ENCODE data around the gene ZNF672. TPM values are rescaled to one million over a fixed set of nuclear protein-coding genes. Genes with fewer than 3 reads are reported as not detected.
"Not testable (repeated sequence)": the region's sequence is repeated elsewhere in the genome, so short reads cannot be mapped to it uniquely, and the experiment has no call there.

Gene ZNF672
- total and polyA plus RNA-seq, 4 experiments from 2014 or later = 12.4 to 42.8 (median 34.5) TPM

- no peaks in the 10 kb centered on the region for H3K36me3 Mint-ChIP-seq
- no peak overlapping the region for H3K4me3 Mint-ChIP-seq
- Histone ChIP-seq H3K36me3 (ENCODE audit: insufficient read depth, low read length) (no peaks in the 10 kb centered on the region), H3K4me1 (ENCODE audit: insufficient read depth, low read length) (no peaks in the 10 kb centered on the region), H3K4me3 (ENCODE audit: low read length in 2 of 2) (no peak overlapping the region), H3K9me3 (ENCODE audit: control insufficient read depth in 1 of 2, low read length in 2 of 2) (no peaks in the 10 kb centered on the region), H3K27ac (ENCODE audit: low read depth, low read length) (no peak overlapping the region), H3K27me3 (ENCODE audit: insufficient read depth, low read length) (no peaks in the 10 kb centered on the region)
- no peaks in the 10 kb centered on the region for H3K9me3 Mint-ChIP-seq
- CTCF ChIA-PET (ENCODE audit: partially characterized antibody) = no interaction called here
- intact Hi-C loops (cut with micrococcal nuclease) = no loop called here
- peaks cover 0 to 4% of the 10 kb centered on the region in 2 donors for H3K27me3 Mint-ChIP-seq
- DNase-seq = no peak
- POLR2A ChIA-PET (ENCODE audit: partially characterized antibody) = no interaction called here
- H3K4me1 Mint-ChIP-seq = peaks cover 0 to 7% (median 4%) of the 10 kb centered on the region in 4 donors
- H3K27ac Mint-ChIP-seq = no peak overlapping the region
Measured at GRCh38 chr1:248881261-248881660, 43.2 kb downstream of the ZNF672 start.

GRCh38 chr1:248882427-248882826 is 44.4 kb downstream of the ZNF672 start:
- H3K9me3 Mint-ChIP-seq; H3K27ac ChIP-seq (ENCODE audit: low read depth, low read length); H3K9me3 ChIP-seq (ENCODE audit: control insufficient read depth in 1 of 2, low read length in 2 of 2); intact Hi-C loops (cut with micrococcal nuclease); H3K27me3 Mint-ChIP-seq; H3K4me1 ChIP-seq (ENCODE audit: insufficient read depth, low read length); DNase-seq; H3K4me1 Mint-ChIP-seq; H3K36me3 Mint-ChIP-seq; POLR2A ChIA-PET (ENCODE audit: partially characterized antibody); CTCF ChIA-PET (ENCODE audit: partially characterized antibody); H3K36me3 ChIP-seq (ENCODE audit: insufficient read depth, low read length); H3K4me3 ChIP-seq (ENCODE audit: low read length in 2 of 2); H3K4me3 Mint-ChIP-seq; H3K27me3 ChIP-seq (ENCODE audit: insufficient read depth, low read length); H3K27ac Mint-ChIP-seq: not testable (repeated sequence)

- POLR2A ChIA-PET (ENCODE audit: partially characterized antibody) = no interaction called here
- peaks cover 2 to 6% of the 10 kb centered on the region in 2 donors for H3K27me3 Mint-ChIP-seq
- CTCF ChIA-PET (ENCODE audit: partially characterized antibody) = no interaction called here
Measured at GRCh38 chr1:248884632-248885295, 46.7 kb downstream of the ZNF672 start.

GRCh38 chr1:248885646-248886045 is 47.6 kb downstream of the ZNF672 start:
- intact Hi-C loops (cut with micrococcal nuclease) = no loop called here
- H3K36me3 ChIP-seq (ENCODE audit: insufficient read depth, low read length) = no peaks in the 10 kb centered on the region
- ChIA-PET CTCF (ENCODE audit: partially characterized antibody) (no interaction called here), POLR2A (ENCODE audit: partially characterized antibody) (no interaction called here)
- Mint-ChIP-seq H3K36me3 (no peaks in the 10 kb centered on the region), H3K4me3 (no peak overlapping the region), H3K4me1 (peaks cover 0 to 1% (median 0%) of the 10 kb centered on the region in 4 donors), H3K27ac (no peak overlapping the region), H3K27me3 (peaks cover 8 to 9% of the 10 kb centered on the region in 2 donors), H3K9me3 (no peaks in the 10 kb centered on the region)
- no peak overlapping the region for H3K4me3 ChIP-seq (ENCODE audit: low read length in 2 of 2)
- H3K27ac ChIP-seq (ENCODE audit: low read depth, low read length) = no peak overlapping the region
- no peaks in the 10 kb centered on the region for H3K4me1 ChIP-seq (ENCODE audit: insufficient read depth, low read length)
- H3K27me3 ChIP-seq (ENCODE audit: insufficient read depth, low read length) = no peaks in the 10 kb centered on the region
- H3K9me3 ChIP-seq (ENCODE audit: control insufficient read depth in 1 of 2, low read length in 2 of 2) = no peaks in the 10 kb centered on the region
- DNase-seq = no peak

More at GRCh38 chr1:248884632-248885295, 46.7 kb downstream of the ZNF672 start:
- Histone ChIP-seq H3K4me1 (ENCODE audit: insufficient read depth, low read length) (no peaks in the 10 kb centered on the region), H3K36me3 (ENCODE audit: insufficient read depth, low read length) (no peaks in the 10 kb centered on the region), H3K27ac (ENCODE audit: low read depth, low read length) (no peak overlapping the region), H3K27me3 (ENCODE audit: insufficient read depth, low read length) (no peaks in the 10 kb centered on the region), H3K9me3 (ENCODE audit: control insufficient read depth in 1 of 2, low read length in 2 of 2) (no peaks in the 10 kb centered on the region), H3K4me3 (ENCODE audit: low read length in 2 of 2) (no peak overlapping the region)
- no peak for DNase-seq
- Mint-ChIP-seq H3K27ac (no peak overlapping the region), H3K4me3 (no peak overlapping the region), H3K4me1 (peaks cover 0 to 1% (median 0%) of the 10 kb centered on the region in 4 donors), H3K9me3 (no peaks in the 10 kb centered on the region), H3K36me3 (no peaks in the 10 kb centered on the region)
- intact Hi-C loops (cut with micrococcal nuclease) = no loop called here

- Mint-ChIP-seq H3K4me1 (peaks cover 0 to 1% (median 0%) of the 10 kb centered on the region in 4 donors), H3K36me3 (no peaks in the 10 kb centered on the region), H3K4me3 (no peak overlapping the region), H3K27ac (no peak overlapping the region), H3K27me3 (peaks cover 10 to 14% of the 10 kb centered on the region in 2 donors), H3K9me3 (no peaks in the 10 kb centered on the region)
- no peaks in the 10 kb centered on the region for H3K27me3 ChIP-seq (ENCODE audit: insufficient read depth, low read length)
- no peaks in the 10 kb centered on the region for H3K9me3 ChIP-seq (ENCODE audit: control insufficient read depth in 1 of 2, low read length in 2 of 2)
- CTCF ChIA-PET (ENCODE audit: partially characterized antibody) = interaction anchor here (1.0 to 1.3 kb wide), 3 partner anchors 12 to 67 kb away, joined by 3 to 5 read pairs (median 3); no protein-coding TSS in a partner anchor
- H3K27ac ChIP-seq (ENCODE audit: low read depth, low read length) = no peak overlapping the region
- no peak overlapping the region for H3K4me3 ChIP-seq (ENCODE audit: low read length in 2 of 2)
- POLR2A ChIA-PET (ENCODE audit: partially characterized antibody) = interaction anchor here (1.3 kb wide), 1 partner anchor 12 kb away, joined by 5 read pairs; no protein-coding TSS in a partner anchor
- H3K36me3 ChIP-seq (ENCODE audit: insufficient read depth, low read length) = no peaks in the 10 kb centered on the region
- intact Hi-C loops (cut with micrococcal nuclease) = no loop called here
- DNase-seq = no peak
- H3K4me1 ChIP-seq (ENCODE audit: insufficient read depth, low read length) = no peaks in the 10 kb centered on the region
Measured at GRCh38 chr1:248886237-248886895, 48.3 kb downstream of the ZNF672 start.

- H3K36me3 ChIP-seq (ENCODE audit: insufficient read depth, low read length); H3K36me3 Mint-ChIP-seq; POLR2A ChIA-PET (ENCODE audit: partially characterized antibody); H3K4me1 ChIP-seq (ENCODE audit: insufficient read depth, low read length); H3K9me3 Mint-ChIP-seq; H3K27ac Mint-ChIP-seq; H3K4me1 Mint-ChIP-seq; intact Hi-C loops (cut with micrococcal nuclease); H3K4me3 ChIP-seq (ENCODE audit: low read length in 2 of 2); H3K9me3 ChIP-seq (ENCODE audit: control insufficient read depth in 1 of 2, low read length in 2 of 2); H3K27ac ChIP-seq (ENCODE audit: low read depth, low read length); DNase-seq; H3K27me3 ChIP-seq (ENCODE audit: insufficient read depth, low read length); H3K4me3 Mint-ChIP-seq: not testable (repeated sequence)
- H3K27me3 Mint-ChIP-seq = peaks cover 16 to 20% of the 10 kb centered on the region in 2 donors
- CTCF ChIA-PET (ENCODE audit: partially characterized antibody) = interaction anchor here (1.1 kb wide), 1 partner anchor 40 kb away, joined by 3 read pairs; no protein-coding TSS in a partner anchor
Measured at GRCh38 chr1:248889914-248890243, 51.9 kb downstream of the ZNF672 start.

- CTCF ChIA-PET (ENCODE audit: partially characterized antibody) = no interaction called here
- H3K36me3 Mint-ChIP-seq = no peaks in the 10 kb centered on the region
- intact Hi-C loops (cut with micrococcal nuclease) = no loop called here
- H3K4me3 Mint-ChIP-seq = no peak overlapping the region
- H3K27me3 Mint-ChIP-seq = peaks cover 18 to 22% of the 10 kb centered on the region in 2 donors
- Histone ChIP-seq H3K4me3 (ENCODE audit: low read length in 2 of 2) (no peak overlapping the region), H3K4me1 (ENCODE audit: insufficient read depth, low read length) (no peaks in the 10 kb centered on the region), H3K36me3 (ENCODE audit: insufficient read depth, low read length) (no peaks in the 10 kb centered on the region), H3K27ac (ENCODE audit: low read depth, low read length) (no peak overlapping the region), H3K9me3 (ENCODE audit: control insufficient read depth in 1 of 2, low read length in 2 of 2) (no peaks in the 10 kb centered on the region), H3K27me3 (ENCODE audit: insufficient read depth, low read length) (no peaks in the 10 kb centered on the region)
- peaks cover 0 to 1% (median 0%) of the 10 kb centered on the region in 4 donors for H3K4me1 Mint-ChIP-seq
- peak overlapping the region in 1 of 7 donors; percentile 6 for H3K27ac Mint-ChIP-seq
- POLR2A ChIA-PET (ENCODE audit: partially characterized antibody) = no interaction called here
- DNase-seq = no peak
- H3K9me3 Mint-ChIP-seq = no peaks in the 10 kb centered on the region
Measured at GRCh38 chr1:248890549-248891498, 52.8 kb downstream of the ZNF672 start.
